SW480 (cell line): Measurements from ENCODE around the gene IL24.

ENCODE experiments used
- DNase-seq: peaks from one replicate; pipeline ENCODE4 v3.0.0-alpha.2; 2016; ENCODE audit warnings: low spot score

Gene IL24

GRCh38 chr1:206880314-206880713, 16.9 kb upstream of the IL24 start:
- DNase-seq: no peak

- DNase-seq: no peak
Measured at GRCh38 chr1:206882555-206882954, 14.7 kb upstream of the IL24 start.

- DNase-seq: no peak
Measured at GRCh38 chr1:206883160-206883559, 14.1 kb upstream of the IL24 start.

- DNase-seq: no peak
Measured at GRCh38 chr1:206883876-206884275, 13.4 kb upstream of the IL24 start.

GRCh38 chr1:206885341-206886060, 11.7 kb upstream of the IL24 start:
- DNase-seq: no peak

- no peak for DNase-seq
Measured at GRCh38 chr1:206886831-206887230, 10.4 kb upstream of the IL24 start.

GRCh38 chr1:206887701-206888100, 9.5 kb upstream of the IL24 start:
- DNase-seq: no peak

GRCh38 chr1:206890125-206891060, 6.8 kb upstream of the IL24 start:
- peak; percentile 93 for DNase-seq

- DNase-seq: no peak
Measured at GRCh38 chr1:206891412-206891811, 5.8 kb upstream of the IL24 start.

GRCh38 chr1:206892351-206892984, 4.8 kb upstream of the IL24 start:
- no peak for DNase-seq

GRCh38 chr1:206893380-206893779, 3.9 kb upstream of the IL24 start:
- DNase-seq: no peak

GRCh38 chr1:206895325-206895724, 1.9 kb upstream of the IL24 start:
- DNase-seq: peak; percentile 42

GRCh38 chr1:206895837-206896242, 1.4 kb upstream of the IL24 start:
- peak; percentile 39 for DNase-seq

- DNase-seq: no peak
Measured at GRCh38 chr1:206896261-206896660, 982 bp upstream of the IL24 start.

GRCh38 chr1:206898089-206898914, 1.1 kb downstream of the IL24 start:
- peak; percentile 73 for DNase-seq

- DNase-seq: no peak
Measured at GRCh38 chr1:206898915-206899431, 1.7 kb downstream of the IL24 start.

- DNase-seq: no peak
Measured at GRCh38 chr1:206899717-206900116, 2.5 kb downstream of the IL24 start.

GRCh38 chr1:206900149-206900548, 2.9 kb downstream of the IL24 start:
- DNase-seq: no peak

- no peak for DNase-seq
Measured at GRCh38 chr1:206901944-206902343, 4.7 kb downstream of the IL24 start.

GRCh38 chr1:206902702-206903101, 5.5 kb downstream of the IL24 start:
- no peak for DNase-seq

GRCh38 chr1:206903687-206904086, 6.4 kb downstream of the IL24 start:
- DNase-seq: no peak
